Measurements from ENCODE around the gene FHIT.

Gene FHIT

GRCh38 chr3:59756934-59757333 is 1494.3 kb downstream of the FHIT start:
- DNase-seq (ENCODE audit: insufficient read length, low spot score) (no peak), FAIRE-seq (no peak)
- TF ChIP-seq CTCF (IDR thresholded peaks at IDR 0.05; ENCODE audit: insufficient read depth, missing control alignments) = no peak

GRCh38 chr3:59754456-59755129 is 1496.7 kb downstream of the FHIT start:
- no peak for FAIRE-seq
- no peak for TF ChIP-seq CTCF (IDR thresholded peaks at IDR 0.05; ENCODE audit: insufficient read depth, missing control alignments)
- DNase-seq (ENCODE audit: insufficient read length, low spot score) = no peak

GRCh38 chr3:59753808-59754450 is 1497.3 kb downstream of the FHIT start:
- no peak for FAIRE-seq
- no peak for TF ChIP-seq CTCF (IDR thresholded peaks at IDR 0.05; ENCODE audit: insufficient read depth, missing control alignments)

GRCh38 chr3:59752925-59753324 is 1498.3 kb downstream of the FHIT start:
- no peak for TF ChIP-seq CTCF (IDR thresholded peaks at IDR 0.05; ENCODE audit: insufficient read depth, missing control alignments)
- no peak for FAIRE-seq
- no peak for DNase-seq (ENCODE audit: insufficient read length, low spot score)

More at GRCh38 chr3:59753808-59754450, 1497.3 kb downstream of the FHIT start:
- DNase-seq (ENCODE audit: insufficient read length, low spot score) = no peak

GRCh38 chr3:59751606-59752005 is 1499.6 kb downstream of the FHIT start:
- DNase-seq (ENCODE audit: insufficient read length, low spot score) (no peak), FAIRE-seq (no peak)
- no peak for TF ChIP-seq CTCF (IDR thresholded peaks at IDR 0.05; ENCODE audit: insufficient read depth, missing control alignments)

- FAIRE-seq (no peak), DNase-seq (ENCODE audit: insufficient read length, low spot score) (no peak)
- TF ChIP-seq CTCF (IDR thresholded peaks at IDR 0.05; ENCODE audit: insufficient read depth, missing control alignments) = no peak
These were observed 1500.9 kb downstream of the FHIT start for GRCh38 chr3:59750391-59750790.

- TF ChIP-seq CTCF (IDR thresholded peaks at IDR 0.05; ENCODE audit: insufficient read depth, missing control alignments) = no peak
- FAIRE-seq (no peak), DNase-seq (ENCODE audit: insufficient read length, low spot score) (no peak)
These were observed 1502.0 kb downstream of the FHIT start for GRCh38 chr3:59749291-59749690.

All from D721Med (cell line).